Posterior vena cava (tissue), 2 donors: ENCODE data around the gene DNASE1L1. TPM values are rescaled to one million over a fixed set of nuclear protein-coding genes. Genes with fewer than 3 reads are reported as not detected.
"Not testable (repeated sequence)": the region's sequence is repeated elsewhere in the genome, so short reads cannot be mapped to it uniquely, and the experiment has no call there.

Experiments used
- DNase-seq: peaks from one replicate; pipeline ENCODE4 v3.0.0-alpha.2; 2020; ENCODE audit warnings: low spot score
- intact Hi-C, 2 donors: fragments of 100-400 bp; cut with DNase I; formaldehyde crosslinking; loops; one replicate each; pipeline versions ENCODE4 v1.14.1 to v1.14.2; 2022 to 2023
- total RNA-seq, 2 donors: library from RNA; stranded (reverse); fragmentation: NEBNext Ultra II Directional; extraction: Animal tissue kit (Norgen Biotek cat#: 25700); gene quantifications; one replicate each; pipeline ENCODE4 v1.2.1, GENCODE V29; 2021
- donor health status: DM: yes; HTN: yes; CAD: no.
- donor health status: DM: yes; HTN: yes; CAD: no.

DNASE1L1 gene
- total RNA-seq, 2 donors from 2014 or later, result 15.9 to 20.0 TPM

GRCh38 chrX:154417157-154417556 lies 8.1 kb upstream of the DNASE1L1 start:
- intact Hi-C loops, result no loop called here
- no peak for DNase-seq

GRCh38 chrX:154413142-154413541 lies 4.1 kb upstream of the DNASE1L1 start:
- intact Hi-C loops, result no loop called here
- no peak for DNase-seq

GRCh38 chrX:154412468-154412867 lies 3.4 kb upstream of the DNASE1L1 start:
- intact Hi-C loops, result no loop called here
- DNase-seq, result no peak

- peak; percentile 90 for DNase-seq
- intact Hi-C loops, result no loop called here
Measured at GRCh38 chrX:154411981-154412340, 2.9 kb upstream of the DNASE1L1 start.

- intact Hi-C loops, result no loop called here
- DNase-seq, result no peak
Measured at GRCh38 chrX:154408659-154409221, 314 bp downstream of the DNASE1L1 start.

- DNase-seq, result no peak
- intact Hi-C loops, result no loop called here
Measured at GRCh38 chrX:154404625-154405192, 4.3 kb downstream of the DNASE1L1 start.

GRCh38 chrX:154403858-154404257 lies 5.2 kb downstream of the DNASE1L1 start:
- no peak for DNase-seq
- intact Hi-C loops, result no loop called here

GRCh38 chrX:154403192-154403591 lies 5.9 kb downstream of the DNASE1L1 start:
- no peak for DNase-seq
- intact Hi-C loops, result no loop called here

- intact Hi-C loops, result no loop called here
- no peak for DNase-seq
Measured at GRCh38 chrX:154402622-154403127, 6.4 kb downstream of the DNASE1L1 start.

GRCh38 chrX:154401918-154402621 lies 7.0 kb downstream of the DNASE1L1 start:
- intact Hi-C loops, result no loop called here

GRCh38 chrX:154401045-154401799 lies 7.8 kb downstream of the DNASE1L1 start:
- DNase-seq, result no peak

More at GRCh38 chrX:154401918-154402621, 7.0 kb downstream of the DNASE1L1 start:
- no peak for DNase-seq

GRCh38 chrX:154400369-154400817 lies 8.7 kb downstream of the DNASE1L1 start:
- intact Hi-C loops, result not testable (repeated sequence)

More at GRCh38 chrX:154401045-154401799, 7.8 kb downstream of the DNASE1L1 start:
- intact Hi-C loops, result no loop called here

GRCh38 chrX:154399527-154400368 lies 9.3 kb downstream of the DNASE1L1 start:
- no peak for DNase-seq
- intact Hi-C loops, result no loop called here

More at GRCh38 chrX:154400369-154400817, 8.7 kb downstream of the DNASE1L1 start:
- not testable (repeated sequence) for DNase-seq

GRCh38 chrX:154398668-154399526 lies 10.2 kb downstream of the DNASE1L1 start:
- DNase-seq, result peak; percentile 97
- intact Hi-C loops, result no loop called here

- intact Hi-C loops, result no loop called here
- DNase-seq, result peak; percentile 98
Measured at GRCh38 chrX:154397888-154398667, 11.0 kb downstream of the DNASE1L1 start, which contains the start of gene RPL10. Gene RPL10, plus strand, starts transcription at chrX:154398377. Its CDS starts 143 bp downstream, at chrX:154398520.

GRCh38 chrX:154396973-154397887 lies 11.8 kb downstream of the DNASE1L1 start:
- peak; percentile 92 for DNase-seq
- intact Hi-C loops, result no loop called here
